ENCODE results near the gene SFN. TPM values are rescaled to one million over a fixed set of nuclear protein-coding genes. Genes with fewer than 3 reads are reported as not detected.

SFN gene
- total and polyA plus RNA-seq, 2 of the 13 experiments (the other 11 are each of a cell fraction or from before 2014, with no cell fraction given) = 4.3 to 5.6 TPM

DNA sequence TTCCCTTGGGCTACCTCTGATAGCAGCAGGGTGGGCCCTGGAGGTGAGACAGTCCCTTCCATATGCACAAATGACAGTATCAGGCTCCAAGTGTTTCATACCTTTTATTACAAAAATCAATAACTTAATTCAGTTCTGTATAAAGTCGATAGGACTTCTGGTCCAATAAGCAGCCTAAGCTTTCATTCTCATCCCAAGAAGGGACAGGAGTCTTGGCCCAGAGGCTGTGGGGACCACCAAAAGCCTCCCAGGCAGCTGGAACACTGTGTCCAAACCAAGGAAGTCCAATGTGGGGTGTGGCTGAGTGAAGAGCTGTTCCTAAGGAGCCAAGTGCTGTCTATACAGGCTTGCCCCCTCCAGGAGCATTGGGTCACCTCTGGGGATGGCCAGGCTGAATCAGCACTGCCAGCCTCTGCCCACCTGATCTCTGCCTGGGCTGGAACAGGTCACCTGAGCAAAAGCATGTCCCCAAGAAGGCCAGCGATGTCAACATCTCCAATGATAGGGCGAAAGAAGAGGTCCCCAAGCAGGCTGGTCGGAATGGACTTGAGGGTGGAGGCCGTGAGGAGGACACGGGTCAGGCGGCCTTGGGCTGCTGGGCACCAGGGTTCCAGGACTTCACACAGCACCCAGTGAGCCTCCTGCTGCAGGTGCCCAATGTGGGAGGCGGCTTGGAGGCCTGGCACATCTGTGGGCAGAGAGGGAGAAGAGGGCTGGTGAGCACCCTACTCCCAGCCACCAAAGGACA is 48.6 kb downstream of the SFN start (continued):
- TF ChIP-seq, protein P1, sequence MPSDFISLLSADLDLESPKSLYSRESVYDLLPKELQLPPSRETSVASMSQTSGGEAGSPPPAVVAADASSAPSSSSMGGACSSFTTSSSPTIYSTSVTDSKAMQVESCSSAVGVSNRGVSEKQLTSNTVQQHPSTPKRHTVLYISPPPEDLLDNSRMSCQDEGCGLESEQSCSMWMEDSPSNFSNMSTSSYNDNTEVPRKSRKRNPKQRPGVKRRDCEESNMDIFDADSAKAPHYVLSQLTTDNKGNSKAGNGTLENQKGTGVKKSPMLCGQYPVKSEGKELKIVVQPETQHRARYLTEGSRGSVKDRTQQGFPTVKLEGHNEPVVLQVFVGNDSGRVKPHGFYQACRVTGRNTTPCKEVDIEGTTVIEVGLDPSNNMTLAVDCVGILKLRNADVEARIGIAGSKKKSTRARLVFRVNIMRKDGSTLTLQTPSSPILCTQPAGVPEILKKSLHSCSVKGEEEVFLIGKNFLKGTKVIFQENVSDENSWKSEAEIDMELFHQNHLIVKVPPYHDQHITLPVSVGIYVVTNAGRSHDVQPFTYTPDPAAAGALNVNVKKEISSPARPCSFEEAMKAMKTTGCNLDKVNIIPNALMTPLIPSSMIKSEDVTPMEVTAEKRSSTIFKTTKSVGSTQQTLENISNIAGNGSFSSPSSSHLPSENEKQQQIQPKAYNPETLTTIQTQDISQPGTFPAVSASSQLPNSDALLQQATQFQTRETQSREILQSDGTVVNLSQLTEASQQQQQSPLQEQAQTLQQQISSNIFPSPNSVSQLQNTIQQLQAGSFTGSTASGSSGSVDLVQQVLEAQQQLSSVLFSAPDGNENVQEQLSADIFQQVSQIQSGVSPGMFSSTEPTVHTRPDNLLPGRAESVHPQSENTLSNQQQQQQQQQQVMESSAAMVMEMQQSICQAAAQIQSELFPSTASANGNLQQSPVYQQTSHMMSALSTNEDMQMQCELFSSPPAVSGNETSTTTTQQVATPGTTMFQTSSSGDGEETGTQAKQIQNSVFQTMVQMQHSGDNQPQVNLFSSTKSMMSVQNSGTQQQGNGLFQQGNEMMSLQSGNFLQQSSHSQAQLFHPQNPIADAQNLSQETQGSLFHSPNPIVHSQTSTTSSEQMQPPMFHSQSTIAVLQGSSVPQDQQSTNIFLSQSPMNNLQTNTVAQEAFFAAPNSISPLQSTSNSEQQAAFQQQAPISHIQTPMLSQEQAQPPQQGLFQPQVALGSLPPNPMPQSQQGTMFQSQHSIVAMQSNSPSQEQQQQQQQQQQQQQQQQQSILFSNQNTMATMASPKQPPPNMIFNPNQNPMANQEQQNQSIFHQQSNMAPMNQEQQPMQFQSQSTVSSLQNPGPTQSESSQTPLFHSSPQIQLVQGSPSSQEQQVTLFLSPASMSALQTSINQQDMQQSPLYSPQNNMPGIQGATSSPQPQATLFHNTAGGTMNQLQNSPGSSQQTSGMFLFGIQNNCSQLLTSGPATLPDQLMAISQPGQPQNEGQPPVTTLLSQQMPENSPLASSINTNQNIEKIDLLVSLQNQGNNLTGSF (CRISPR knock-in tag; IDR thresholded peaks at IDR 0.05) = 0 out of 2 replicates have a peak, but pooled peaks have one; percentile 60
- TF ChIP-seq GTF2F1 (IDR thresholded peaks at IDR 0.05; ENCODE audit: low read length) (no peak), SP4 (CRISPR knock-in tag; IDR thresholded peaks at IDR 0.05) (no peak), ZNF333 (CRISPR knock-in tag; IDR thresholded peaks at IDR 0.05; ENCODE audit: borderline replicate concordance) (no peak), SNAI1 (CRISPR knock-in tag; IDR thresholded peaks at IDR 0.05; ENCODE audit: borderline replicate concordance) (no peak), BRCA1 (CRISPR knock-in tag; IDR thresholded peaks at IDR 0.05) (no peak), ZNF350 (CRISPR knock-in tag; IDR thresholded peaks at IDR 0.05; ENCODE audit: borderline replicate concordance, low read depth) (no peak), ZNF430 (CRISPR knock-in tag; IDR thresholded peaks at IDR 0.05) (no peak), HMG20A (CRISPR knock-in tag; IDR thresholded peaks at IDR 0.05; ENCODE audit: borderline replicate concordance) (no peak), ZNF670 (CRISPR knock-in tag; IDR thresholded peaks at IDR 0.05; ENCODE audit: borderline replicate concordance) (no peak), MAFG (CRISPR knock-in tag; IDR thresholded peaks at IDR 0.05) (no peak), CBX1 (IDR thresholded peaks at IDR 0.05; ENCODE audit: low read depth) (no peak), ZNF598 (CRISPR knock-in tag; IDR thresholded peaks at IDR 0.05; ENCODE audit: borderline replicate concordance) (0 out of 2 replicates have a peak, but pooled peaks have one; percentile 33), HIVEP1 (CRISPR knock-in tag; IDR thresholded peaks at IDR 0.05) (no peak), ELF1 (CRISPR knock-in tag; IDR thresholded peaks at IDR 0.05) (0 out of 2 replicates have a peak, but pooled peaks have one; percentile 17), KLF13 (CRISPR knock-in tag; IDR thresholded peaks at IDR 0.05) (no peak), ZFAT (CRISPR knock-in tag; conservative IDR thresholded peaks at IDR 0.05) (no peak), FOXP1 (IDR thresholded peaks at IDR 0.05) (no peak), FOXP1 (CRISPR knock-in tag; IDR thresholded peaks at IDR 0.05) (no peak), HNRNPUL1 (IDR thresholded peaks at IDR 0.05; ENCODE audit: low read depth, low read length) (no peak)
- TF ChIP-seq, protein P2, sequence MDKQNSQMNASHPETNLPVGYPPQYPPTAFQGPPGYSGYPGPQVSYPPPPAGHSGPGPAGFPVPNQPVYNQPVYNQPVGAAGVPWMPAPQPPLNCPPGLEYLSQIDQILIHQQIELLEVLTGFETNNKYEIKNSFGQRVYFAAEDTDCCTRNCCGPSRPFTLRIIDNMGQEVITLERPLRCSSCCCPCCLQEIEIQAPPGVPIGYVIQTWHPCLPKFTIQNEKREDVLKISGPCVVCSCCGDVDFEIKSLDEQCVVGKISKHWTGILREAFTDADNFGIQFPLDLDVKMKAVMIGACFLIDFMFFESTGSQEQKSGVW (CRISPR knock-in tag; IDR thresholded peaks at IDR 0.05; ENCODE audit: borderline replicate concordance) = no peak
- TF ChIP-seq, protein P3, sequence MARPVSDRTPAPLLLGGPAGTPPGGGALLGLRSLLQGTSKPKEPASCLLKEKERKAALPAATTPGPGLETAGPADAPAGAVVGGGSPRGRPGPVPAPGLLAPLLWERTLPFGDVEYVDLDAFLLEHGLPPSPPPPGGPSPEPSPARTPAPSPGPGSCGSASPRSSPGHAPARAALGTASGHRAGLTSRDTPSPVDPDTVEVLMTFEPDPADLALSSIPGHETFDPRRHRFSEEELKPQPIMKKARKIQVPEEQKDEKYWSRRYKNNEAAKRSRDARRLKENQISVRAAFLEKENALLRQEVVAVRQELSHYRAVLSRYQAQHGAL (CRISPR knock-in tag; IDR thresholded peaks at IDR 0.05; ENCODE audit: not compliant biosample characterization) = no peak
- TF ChIP-seq, protein P4, sequence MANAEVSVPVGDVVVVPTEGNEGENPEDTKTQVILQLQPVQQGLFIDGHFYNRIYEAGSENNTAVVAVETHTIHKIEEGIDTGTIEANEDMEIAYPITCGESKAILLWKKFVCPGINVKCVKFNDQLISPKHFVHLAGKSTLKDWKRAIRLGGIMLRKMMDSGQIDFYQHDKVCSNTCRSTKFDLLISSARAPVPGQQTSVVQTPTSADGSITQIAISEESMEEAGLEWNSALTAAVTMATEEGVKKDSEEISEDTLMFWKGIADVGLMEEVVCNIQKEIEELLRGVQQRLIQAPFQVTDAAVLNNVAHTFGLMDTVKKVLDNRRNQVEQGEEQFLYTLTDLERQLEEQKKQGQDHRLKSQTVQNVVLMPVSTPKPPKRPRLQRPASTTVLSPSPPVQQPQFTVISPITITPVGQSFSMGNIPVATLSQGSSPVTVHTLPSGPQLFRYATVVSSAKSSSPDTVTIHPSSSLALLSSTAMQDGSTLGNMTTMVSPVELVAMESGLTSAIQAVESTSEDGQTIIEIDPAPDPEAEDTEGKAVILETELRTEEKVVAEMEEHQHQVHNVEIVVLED (CRISPR knock-in tag; IDR thresholded peaks at IDR 0.05; ENCODE audit: borderline replicate concordance) = no peak

Measured in HepG2 (cell line).